CD4-positive, alpha-beta T cell treated with Interleukin-6 at 100 ng/mL for 8 hours (primary cell): Measurements from ENCODE around the gene EDNRB.
"Not testable (repeated sequence)": the region's sequence is repeated elsewhere in the genome, so short reads cannot be mapped to it uniquely, and the experiment has no call there.

Source experiments
- DNase-seq: peaks from one replicate; pipeline ENCODE4 v3.0.0-alpha.2; 2020; ENCODE audit warnings: mixed read lengths, low spot score

EDNRB gene

DNA sequence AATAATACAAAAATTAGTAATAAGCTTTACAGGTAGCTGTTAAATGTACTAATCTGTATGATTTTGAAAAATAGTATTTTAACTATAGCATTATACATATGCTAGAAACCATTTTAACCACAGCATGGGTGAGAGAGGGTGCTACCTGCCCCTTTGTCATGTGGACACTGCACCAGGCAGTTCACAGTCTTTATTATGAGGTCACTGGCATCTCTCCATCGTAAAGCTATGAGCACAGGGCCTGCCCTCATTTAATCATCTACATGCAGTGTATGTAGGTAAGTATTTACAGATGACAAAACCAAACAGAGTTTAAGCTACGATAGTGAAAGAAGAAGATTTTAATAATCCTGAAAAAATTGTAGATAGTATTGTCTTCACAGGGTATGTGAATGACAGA is 21.7 kb downstream of the EDNRB start:
- DNase-seq = no peak

DNA sequence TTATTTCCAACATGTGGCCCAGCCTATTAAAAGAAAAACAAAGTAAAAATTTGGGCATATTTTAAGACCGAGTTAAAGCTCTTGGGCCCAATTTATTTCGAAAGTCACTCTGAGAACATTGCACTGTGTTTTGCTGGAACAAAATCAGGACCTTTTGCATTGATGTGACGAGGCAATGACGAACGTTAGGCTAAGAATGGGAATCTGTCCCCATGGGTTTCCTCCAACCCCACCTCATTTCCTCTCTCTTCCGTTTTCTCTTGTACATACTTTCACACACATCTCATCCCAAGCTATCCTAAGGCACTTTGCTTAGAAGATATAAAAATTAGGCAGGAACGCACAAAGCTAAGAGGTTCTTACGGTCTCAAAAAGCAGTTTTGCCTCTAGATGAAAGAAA is 22.1 kb downstream of the EDNRB start:
- no peak for DNase-seq

DNA sequence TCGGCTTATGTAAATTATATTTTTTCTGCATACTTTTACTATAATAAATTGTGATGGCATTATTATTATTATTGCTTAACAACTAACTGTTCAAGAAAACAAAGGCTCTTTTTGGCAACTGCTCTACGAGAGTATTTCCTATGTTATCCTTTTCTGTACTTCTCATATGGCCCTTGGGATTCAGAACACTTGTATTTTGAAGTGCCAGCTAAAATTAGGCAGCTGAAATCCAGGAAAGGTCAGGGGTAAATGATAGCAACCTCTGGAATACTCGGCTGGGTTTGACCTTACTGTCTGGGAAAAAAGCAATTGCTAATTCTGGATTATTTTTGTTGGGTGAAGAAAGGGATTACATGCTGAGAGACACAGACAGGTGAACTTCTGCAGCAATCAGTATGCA is 23.9 kb downstream of the EDNRB start:
- DNase-seq = no peak

DNA sequence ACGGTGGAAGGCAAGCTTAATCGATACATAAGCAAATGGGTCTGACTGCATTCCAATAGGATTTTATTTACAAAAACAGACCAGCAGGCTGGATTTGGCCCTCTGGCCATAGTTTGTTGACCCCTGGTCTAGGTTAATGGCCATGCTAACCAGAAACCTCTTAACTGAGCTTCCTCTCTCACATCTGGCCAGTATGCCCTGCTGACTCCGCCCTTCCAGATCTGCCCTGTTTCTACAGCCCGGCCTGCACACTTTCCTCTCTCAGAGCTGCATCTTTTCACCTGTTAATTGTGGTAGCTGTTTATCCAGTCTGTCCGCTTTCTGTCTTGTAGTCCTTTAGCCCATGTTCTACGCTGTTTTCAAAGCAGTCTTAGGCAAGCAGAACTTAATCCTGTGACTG is 25.6 kb downstream of the EDNRB start:
- no peak for DNase-seq

DNA sequence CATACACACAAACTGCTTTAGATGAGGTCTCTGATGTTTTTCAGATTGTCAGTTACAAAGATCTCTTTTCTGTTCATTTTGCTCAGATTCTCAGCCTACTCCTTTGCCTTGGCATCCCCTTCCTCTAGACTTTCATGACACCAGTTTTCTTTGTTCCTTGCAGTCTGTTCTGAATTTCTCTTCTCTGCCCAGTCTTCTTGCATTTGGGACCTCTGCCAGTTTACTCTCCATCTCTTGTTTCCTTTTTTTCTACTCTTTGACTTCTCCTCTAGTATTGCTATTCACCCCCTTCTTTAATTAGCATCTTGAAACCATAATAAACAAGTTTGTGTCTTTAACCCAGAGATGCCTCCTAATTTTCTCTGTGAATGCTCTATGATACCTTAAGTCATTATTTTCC is 26.1 kb downstream of the EDNRB start:
- no peak for DNase-seq

DNA sequence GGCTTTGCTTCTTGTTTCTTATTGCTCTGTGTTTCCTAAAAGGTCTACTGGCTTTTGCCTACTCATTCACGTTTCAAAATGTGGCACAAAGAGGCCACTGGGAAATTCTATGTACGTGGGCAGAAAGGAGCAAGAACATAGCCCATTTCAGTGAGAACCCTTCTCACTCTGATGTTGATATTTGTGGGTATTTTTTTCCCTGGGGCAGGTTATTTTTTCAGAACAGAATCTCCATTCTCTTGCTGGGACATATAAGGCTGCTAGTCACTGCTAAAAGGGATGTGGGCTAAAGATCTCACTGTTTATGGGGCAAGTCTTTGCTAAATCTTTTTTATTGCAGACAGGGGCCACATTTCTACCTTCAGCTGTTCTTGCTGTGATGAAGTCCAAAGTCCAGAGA is 27.1 kb downstream of the EDNRB start:
- no peak for DNase-seq

DNA sequence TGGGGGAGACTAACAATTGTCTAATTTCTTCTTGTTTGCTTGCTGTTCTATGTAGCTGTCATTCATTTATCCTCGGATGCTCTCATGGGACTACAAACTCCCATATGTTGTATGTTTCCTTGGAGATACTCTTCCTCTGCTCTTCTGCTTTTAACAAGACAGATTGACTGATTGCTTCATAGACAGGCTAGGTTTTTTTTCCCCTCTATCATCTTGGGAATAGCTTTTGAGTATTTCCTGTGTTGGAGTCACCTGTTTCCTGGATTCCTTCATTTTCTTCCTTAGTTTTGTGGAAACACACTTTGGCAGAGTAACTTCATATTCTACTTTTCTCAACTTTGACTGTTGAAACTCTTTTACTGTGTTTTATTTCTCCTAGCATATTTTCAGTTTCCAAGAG is 27.6 kb downstream of the EDNRB start:
- no peak for DNase-seq

DNA sequence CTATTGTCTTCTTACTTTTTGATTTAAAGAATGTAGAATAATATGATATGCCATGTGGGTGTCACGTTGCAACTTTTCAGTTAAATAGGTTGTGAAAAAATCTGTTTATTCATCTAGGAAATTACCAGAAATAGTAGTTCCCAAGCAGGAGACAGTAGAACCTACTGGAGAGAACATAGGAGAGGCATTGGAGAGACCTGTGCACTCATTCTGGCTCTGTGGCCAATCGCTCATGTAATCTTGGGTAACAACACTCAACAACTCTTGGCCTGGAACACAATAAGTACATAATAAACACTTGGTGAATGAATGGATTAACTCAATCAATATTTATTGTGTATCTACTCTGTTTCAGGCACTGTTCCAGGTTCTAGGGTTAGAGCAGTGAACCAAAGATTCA is 35.3 kb downstream of the EDNRB start:
- DNase-seq = no peak

DNA sequence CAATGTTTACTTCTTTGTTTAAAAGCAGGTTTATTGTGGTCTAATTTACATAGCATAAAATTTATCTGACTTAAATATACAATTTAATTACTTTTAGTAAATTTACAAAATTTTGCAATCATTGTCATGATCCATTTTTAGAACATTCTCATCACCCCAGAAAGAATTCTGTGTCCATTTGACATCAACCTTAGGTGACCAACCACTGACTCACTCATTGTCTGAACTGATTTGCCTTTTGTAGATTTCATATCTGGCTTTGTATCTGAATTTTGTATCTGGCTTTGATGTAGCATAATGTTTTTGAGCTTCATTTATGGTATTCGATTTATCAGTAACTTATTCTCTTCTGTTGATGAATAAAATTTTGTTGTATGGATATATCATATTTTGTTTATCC is 40.4 kb downstream of the EDNRB start:
- no peak for DNase-seq

DNA sequence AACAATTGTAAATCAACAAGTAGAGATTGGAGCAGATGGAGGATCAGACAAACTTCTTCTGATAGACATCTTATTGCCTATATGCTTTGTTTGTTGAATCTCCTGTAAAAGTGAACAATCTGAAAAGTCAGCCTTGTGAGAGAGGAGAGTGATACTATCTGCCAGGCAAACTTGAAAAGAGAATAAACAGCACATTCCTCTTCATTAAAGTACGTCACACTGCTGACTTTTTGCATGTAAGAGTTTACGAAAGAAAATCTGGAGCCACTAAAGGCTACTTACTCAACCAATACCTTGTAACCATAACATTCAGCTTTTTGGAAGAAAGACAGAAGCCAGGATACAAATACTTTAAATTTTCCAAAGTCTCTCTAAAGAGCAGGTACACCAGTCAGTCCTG is 42.5 kb downstream of the EDNRB start:
- DNase-seq = no peak

DNA sequence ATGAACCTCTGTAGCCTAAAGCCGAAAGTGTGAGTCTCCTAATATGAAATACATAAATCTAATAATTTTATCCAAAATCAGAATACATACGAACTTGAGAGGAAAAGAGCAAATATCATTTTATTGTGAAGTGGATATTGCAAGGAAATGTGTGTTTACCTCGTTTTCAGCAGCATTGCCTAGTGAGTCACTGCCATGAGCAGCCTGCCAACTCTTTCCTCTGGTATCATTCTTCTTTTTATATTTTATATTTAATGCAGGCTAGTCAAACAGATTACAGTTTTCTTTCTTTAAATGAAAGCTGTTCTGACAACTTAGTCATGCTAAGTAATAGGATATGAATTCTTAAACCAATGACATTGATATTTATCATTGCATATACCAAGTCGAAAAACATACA is 44.2 kb downstream of the EDNRB start:
- DNase-seq = no peak

DNA sequence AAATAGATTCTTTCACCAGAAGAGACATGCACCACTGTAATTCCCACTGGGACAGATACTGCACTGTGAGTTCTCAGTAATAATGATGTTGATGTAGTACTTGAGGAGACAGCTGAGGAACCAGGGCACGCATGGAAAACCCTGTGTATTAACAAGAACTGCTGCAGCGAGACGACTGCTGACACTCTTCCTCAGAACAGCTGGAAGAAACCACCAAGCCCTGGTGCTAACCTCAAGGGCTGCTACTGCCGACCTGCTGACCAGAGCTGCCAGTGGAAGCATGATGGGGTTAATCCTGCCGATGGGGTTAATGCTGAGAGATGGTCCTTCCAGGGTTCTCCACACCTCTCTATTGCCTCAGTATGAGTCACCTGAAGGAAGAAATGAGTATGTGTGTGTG is 45.6 kb downstream of the EDNRB start:
- no peak for DNase-seq

DNA sequence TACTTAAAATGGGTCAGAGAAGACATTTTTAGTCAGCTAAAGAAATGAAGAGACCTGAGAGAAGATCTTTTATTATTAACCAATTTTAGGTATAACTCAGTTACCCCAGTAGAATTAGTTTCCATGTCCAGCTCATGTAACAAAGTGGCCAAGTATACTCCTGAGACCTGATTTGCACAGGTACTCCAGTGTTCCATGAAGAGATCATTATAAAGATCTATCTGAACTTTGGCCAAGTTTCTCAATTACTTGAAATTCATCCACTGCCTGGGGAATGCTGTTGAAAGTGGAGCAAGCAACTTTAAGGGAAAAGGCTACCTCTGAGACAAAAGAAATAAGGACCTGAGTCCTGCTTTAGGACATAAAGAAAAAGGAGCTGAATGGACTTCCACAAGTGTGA is 47.0 kb downstream of the EDNRB start:
- DNase-seq = no peak

DNA sequence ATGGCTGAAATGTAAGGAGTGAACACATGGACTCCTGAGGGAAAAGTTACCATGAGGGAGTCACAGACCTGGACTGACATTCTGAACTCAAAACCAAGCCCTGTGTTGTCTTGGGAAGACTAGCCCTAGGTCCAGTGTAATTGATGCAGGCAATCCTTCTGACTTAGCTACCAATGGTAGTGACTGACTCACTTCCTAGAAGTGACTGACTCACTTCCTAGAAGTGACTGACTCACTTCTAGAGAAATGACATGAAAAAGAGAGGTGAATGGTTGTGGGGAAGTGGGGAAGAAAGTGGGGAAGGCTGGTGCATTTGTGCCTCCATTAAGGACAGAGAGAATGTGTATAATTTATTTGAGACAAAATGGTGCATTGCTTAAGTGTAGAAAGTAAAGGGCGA is 49.9 kb downstream of the EDNRB start:
- no peak for DNase-seq

DNA sequence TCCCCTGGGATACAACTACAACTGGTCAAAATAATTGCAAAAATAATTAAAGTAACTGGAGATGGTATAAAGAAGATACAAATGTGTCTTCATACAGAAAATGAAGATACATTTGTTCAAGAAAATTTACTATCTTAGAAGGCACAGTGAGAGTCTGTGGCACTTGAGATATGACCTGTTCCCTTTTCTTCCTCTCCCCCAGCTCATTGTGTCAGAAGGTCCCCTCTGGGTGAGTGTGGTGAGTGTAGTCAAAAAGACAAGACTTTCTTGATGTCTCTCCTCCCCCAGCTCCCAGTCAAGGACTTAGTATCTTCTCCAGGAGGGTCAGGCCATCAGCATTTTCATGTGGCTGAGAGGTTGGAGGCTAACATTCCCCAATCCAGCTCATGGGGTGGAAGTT is 51.7 kb downstream of the EDNRB start:
- no peak for DNase-seq

DNA sequence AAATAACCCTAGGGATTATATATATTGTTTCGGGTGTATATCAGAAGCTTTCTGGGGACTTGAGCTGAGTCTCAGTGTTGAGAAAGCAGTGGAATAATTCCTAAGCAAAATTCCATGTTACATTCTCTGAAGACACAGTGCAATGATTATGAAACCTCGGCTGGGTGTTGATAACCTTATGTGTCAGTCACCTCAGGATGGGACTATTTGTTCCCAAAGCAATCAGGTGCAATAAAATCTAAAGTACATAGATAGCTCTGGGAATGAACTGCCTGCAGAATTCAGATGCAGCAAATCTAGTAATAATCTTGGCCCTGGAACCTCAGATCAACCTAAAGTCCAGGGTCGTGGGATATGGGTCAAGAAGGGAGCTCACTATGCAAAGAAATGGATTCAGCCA is 53.0 kb downstream of the EDNRB start:
- no peak for DNase-seq

DNA sequence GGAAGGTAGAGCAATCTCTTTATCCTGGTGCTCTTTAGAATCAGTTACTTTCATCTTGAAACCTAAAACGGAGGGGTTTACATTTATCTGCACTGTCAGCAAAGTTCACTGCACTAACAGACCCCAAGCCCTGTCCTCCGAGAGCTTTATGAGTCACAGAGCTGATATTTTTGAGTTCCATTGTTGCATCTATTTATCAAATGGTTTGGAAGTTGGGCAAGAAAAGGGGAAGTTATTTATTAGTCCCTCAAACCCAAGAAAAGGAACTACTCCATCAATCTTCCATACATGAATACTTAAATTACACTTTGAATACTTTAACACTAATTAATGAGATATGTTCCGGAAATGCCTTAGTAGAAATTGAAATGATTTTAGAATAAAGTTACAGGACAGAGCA is 55.5 kb downstream of the EDNRB start:
- DNase-seq = no peak

DNA sequence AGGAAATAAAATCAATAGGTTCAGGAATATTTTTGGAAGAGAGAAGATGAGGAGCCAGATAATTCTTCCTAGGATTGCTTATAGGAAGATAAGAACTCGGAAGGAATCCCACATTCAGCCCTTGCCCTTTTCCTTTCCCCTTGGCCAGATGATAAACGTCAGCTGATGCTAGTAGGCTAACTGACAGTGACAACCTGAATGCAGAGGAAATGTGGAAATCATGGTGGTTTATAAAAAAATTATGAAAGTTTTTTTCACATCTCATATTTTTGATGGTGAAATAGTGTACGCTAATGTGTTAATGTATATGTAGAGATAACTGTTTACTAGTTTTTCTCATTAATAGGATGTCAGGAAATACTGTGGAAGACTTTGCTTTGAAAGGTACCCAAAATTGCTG is 56.9 kb downstream of the EDNRB start:
- no peak for DNase-seq

DNA sequence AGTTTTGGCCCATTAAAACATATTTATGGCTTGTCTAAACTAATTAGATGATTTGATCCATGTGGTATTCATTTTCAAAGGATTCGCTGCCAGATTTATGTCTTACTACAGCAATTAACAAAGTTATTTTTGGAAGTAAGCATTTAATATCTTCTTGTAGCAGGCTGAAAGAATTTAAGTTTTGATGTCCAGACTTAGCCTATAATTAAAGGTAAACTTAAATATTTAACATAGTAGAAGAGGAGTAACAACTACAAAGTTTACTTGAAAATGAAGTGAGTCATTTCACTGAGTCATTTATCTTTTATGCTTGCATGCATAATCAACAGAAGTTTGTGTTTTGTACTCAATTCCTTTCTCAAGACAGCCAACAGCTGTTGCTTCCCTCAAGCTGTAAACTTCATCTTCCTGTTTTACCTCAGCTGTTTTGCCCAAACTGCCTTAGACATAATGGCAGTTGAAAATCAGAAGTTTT is 58.1 kb downstream of the EDNRB start:
- no peak for DNase-seq

DNA sequence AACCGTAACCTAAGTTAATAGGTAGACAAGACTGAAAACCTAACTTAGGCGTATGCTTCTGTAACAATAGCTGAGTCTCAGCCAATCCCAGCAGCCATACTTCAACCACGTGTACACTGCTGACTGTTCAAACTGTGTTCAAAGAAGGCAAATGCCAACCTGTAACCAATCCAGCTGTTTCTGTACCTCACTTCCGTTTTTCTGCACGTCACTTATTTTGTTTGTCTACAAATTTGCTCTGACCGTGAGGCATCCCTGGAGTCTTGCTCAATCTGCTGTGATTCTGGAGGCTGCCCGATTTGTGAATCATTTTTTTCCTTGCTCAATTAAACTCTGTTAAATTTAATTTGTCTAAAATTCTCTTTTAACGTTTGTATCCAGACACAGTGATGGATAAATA is 59.2 kb downstream of the EDNRB start:
- no peak for DNase-seq

DNA sequence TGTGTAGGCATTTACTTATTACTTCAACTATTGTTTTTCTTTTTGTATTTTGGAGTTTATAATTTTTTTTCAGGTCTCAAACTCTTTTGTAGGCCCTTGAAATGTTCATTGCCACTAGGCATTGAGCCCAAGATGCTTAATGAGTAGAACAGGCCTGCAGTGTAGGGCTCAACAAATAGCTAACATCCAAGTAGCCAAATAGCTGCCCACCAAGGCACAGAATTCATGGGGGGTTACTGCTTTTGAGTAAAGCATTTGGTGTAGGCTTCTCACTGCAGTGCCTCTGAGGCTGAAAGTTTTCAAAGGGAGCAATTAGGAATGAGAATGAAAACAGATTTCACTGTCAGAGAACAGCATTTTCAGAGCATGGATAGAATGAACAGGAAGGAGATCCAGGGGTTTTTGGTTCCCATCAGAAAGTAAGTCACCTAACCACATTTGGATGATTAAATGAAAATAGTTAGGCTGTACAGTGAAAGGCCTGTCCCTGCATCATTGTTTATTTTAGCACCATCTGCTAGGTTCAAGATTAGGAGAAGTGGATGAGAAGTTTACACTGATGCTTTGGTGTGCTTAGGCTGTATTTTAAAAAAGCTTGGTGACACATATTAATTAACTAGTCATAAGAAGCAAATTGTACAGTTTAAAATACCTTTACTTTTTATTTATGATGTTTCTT is 61.0 kb downstream of the EDNRB start:
- DNase-seq = no peak

DNA sequence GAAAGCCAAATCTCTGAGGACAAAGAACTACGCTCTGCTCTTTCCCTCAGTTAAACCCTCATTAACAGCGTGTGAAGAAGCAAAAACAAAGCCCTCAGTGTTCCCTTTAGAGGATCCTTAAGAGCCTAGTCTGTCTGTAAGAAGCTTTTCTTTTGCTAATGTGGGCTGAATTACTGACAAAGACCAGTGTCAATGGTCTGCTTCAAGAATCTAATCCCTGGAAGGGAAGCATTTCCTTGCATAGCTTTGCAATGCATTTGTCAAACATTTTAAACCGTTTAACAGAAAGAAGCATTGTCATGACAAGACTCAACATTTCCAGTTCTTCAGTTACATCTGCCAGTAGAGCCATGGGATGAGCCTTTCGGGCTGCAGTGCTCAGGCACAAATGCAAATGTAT is 64.9 kb downstream of the EDNRB start:
- DNase-seq = no peak

DNA sequence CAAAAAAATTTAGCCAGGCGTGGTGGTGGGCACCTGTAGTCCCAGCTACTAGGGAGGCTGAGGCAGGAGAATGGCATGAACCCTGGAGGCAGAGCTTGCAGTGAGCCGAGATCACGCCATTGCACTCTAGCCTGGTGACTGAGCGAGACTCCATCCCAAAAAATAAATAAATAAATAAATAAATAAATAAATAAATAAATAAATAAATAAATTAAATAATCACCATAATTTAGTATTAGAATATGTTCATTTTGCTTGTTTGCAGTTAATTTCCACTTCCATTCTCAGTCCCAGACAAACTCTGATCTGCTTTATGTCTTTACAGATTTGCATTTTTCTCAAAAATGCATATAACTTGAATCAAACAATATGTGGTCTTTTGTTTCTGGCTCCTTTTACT is 70.6 kb downstream of the EDNRB start:
- DNase-seq = not testable (repeated sequence)

DNA sequence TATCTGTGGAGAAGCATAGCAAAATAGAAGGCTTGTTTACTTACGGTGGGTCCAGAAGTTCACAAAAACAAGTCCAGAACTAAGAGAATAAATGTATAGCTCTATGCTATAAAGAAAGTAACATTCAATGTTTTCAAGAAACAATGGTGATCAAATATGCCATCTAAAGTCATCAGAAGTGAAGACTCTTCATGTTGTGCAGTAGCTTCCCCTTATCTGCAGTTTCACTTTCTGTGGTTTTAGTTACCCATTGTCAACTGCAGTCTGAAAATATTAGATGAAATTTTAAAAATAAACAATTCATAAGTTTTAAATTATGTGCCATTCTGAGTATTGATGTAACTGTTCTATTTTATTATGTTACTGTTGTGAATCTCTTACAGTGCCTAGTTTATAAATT is 72.5 kb downstream of the EDNRB start:
- no peak for DNase-seq
